Activated T-helper 1 cell treated with anti-CD3 and anti-CD28 coated beads, Interleukin-2, amount 50 U/mL, for 16 hours (primary cell): Measurements from ENCODE around the gene XIAP.
"Not testable (repeated sequence)": the region's sequence is repeated elsewhere in the genome, so short reads cannot be mapped to it uniquely, and the experiment has no call there.

Source experiments
- DNase-seq, 2 donors: peaks; one replicate each; pipeline ENCODE4 v3.0.0-alpha.2; 2020; ENCODE audit warnings: low read depth in 1 of 2, low spot score in 1 of 2

The XIAP gene

DNA sequence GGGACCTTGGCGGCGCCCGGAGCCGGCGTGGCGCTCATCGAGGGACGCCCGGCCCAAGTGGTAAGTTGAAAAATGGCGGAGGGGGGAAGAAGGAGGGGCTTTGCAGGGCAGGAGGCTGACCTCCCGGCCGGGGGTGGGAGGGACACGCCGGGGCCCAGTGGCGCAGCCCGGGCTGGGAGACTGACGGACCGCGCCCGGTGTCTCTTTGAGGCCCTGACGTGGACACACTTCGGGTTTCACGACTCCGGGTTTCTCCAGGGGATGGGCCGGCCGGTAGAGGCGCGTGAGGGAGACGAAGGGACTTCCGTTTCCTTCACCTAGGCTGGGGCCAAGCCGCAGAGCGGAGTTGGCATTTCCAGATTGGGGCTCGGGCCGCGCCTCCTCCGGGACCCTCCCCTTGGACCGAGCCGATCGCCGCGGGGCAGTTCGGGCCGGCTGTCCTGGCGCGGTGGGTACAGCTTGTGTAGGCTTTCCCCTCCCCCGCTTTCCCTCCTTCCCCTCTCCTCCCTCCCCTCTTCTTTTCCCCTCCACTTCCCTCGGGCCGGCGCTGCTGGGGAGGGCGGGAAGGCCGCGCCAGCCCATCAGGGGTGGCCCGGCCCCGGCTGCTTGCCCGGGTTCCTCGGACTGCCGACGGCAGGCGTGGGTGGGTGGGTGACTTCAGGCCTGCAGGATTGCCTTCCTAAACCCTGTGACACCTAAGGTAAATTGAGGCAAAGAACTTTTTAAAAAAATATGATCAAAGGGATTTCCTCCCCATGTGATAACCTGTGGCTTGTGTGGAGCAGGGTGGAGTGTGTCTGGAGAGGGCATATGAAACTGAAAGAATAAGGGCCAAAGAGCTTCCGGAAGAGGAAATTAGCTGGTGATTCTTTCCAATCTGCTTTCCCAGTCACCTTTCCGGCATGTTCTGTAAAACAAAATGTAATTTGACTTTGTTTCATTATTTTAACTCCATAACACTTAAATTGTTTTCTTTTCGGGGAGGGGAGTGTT lies at the start of gene XIAP:
XIAP (plus strand) TSS at position 208 of the 993 bp plus-strand sequence. CDS start 25,610 bp downstream, outside the sequence.
- peak; percentile 23 to 47 for DNase-seq

- no peak for DNase-seq
These were observed 45.5 kb upstream of the XIAP start for GRCh38 chrX:123814343-123814742.

DNA sequence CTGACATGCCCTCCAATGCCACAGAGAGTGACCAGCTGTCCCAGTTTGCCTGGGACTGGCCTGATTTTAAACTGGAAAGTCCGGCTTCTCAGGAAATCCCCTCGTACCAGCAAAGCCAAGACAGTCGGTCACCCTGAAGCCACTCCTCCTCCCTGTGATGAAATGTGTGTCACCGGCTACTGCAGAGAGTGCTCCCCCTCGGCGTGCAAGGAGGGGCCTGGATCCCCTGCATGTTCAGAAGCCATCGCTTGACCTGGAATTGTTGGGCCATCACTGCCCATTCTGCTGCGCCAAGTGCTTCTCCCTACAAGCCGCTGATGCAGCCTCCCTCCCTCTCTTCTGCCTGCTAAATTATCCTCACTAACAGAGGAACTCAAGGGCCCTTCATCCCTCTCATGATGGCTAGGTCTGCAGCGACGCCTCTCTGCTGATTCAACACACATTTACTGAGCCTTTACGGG lies 44.9 kb upstream of the XIAP start:
- DNase-seq: not testable (repeated sequence)

- DNase-seq: no peak
These were observed 42.5 kb upstream of the XIAP start for GRCh38 chrX:123817288-123817894.

- no peak for DNase-seq
These were observed 41.6 kb upstream of the XIAP start for GRCh38 chrX:123818243-123818642.

- DNase-seq: no peak
These were observed 36.9 kb upstream of the XIAP start for GRCh38 chrX:123822965-123823364.

GRCh38 chrX:123830309-123830708 lies 29.5 kb upstream of the XIAP start:
- DNase-seq: no peak

- DNase-seq: peak; percentile 6 to 37
These were observed 26.5 kb upstream of the XIAP start for GRCh38 chrX:123833387-123833786.

DNA sequence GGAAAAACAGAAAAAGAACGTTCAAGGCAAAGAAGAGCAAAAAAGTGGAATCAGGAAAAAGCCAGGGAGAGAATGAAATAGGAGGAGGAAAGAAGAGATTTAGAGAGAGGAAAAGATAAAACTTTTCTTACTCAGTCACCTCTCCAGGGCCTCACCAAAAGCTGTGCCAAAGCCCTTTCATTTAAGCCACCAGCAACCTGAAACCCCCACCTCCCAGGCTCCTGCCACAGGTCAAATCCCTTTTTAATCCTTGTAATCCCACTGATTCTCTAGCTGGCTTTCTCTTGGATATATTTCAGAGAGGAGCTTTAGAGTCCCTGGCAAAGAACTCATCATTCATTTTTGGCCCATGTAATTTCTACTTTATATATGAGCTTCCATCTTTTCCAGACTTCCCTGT lies 25.7 kb upstream of the XIAP start:
- DNase-seq: no peak

DNA sequence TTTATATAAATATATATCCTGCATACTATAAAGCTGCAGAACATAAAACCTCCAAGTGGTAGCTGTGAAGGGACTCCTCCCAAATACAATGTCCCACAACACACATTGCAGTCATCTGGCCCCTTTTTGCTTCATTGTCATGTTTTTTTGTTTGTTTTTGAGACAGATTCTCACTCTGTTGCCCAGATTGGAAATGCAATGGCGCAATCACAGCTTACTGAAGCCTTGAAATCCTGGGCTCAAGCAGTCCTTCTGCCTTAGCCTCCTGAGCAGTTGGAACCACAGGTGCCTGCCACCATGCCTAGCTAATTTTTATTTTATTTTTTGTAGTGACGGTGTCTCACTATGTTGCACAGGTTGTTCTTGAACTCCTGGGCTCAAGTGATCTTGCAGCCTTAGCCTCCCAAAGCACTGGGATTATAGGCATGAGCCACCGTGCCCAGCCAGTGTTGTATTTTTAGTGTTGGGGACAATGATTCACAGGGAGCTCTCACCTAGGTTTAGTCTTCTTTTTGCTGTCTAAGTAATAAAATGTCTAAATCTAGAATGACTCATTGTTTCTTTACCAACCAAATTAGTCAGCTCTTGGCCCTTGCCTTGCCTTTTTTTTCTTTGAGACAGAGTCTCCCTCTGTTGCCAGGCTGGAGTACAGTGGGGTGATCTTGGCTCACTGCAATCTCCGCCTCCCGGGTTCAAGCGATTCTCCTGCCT lies 24.0 kb upstream of the XIAP start:
- no peak for DNase-seq

- DNase-seq: not testable (repeated sequence)
These were observed 14.7 kb upstream of the XIAP start for GRCh38 chrX:123845129-123845528.

DNA sequence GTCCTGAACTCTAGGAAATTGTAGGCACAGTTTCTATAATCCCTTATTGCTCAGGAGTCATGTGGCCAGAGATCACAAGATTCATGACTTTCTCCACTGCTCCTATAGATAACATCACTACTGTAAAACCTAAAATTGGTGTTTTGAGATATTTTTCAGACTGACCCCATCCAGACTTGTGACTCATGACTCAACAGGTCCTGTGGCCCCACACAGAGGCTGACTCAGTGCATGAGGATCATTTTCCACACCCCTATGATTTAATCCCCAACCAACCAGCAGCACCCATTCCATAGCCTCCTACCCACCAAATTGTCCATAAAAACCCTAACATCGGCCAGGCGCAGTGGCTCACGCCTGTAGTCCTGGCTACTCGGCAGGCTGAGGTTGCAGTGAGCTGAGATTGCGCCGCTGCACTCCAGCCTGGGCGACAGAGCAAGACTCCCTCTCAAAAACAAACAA lies 13.2 kb upstream of the XIAP start:
- DNase-seq: no peak

DNA sequence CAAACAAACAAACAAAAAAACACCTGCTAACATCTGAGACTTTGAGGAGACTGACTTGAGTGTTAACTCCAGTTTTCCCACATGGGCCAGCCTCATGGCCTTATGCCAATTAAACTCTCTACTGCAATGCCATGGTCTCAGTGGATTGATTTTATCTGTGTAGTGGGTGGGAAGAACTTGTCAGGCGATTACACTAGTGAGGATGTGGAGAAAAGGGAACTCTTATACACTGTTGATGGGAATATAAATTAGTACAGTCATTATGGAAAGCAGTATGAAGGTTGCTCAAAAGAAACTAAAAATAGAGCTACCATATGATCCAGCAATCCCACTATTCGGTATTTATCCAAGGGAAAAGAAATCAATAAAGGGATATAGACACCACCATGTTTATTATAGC lies 12.8 kb upstream of the XIAP start:
- no peak for DNase-seq

DNA sequence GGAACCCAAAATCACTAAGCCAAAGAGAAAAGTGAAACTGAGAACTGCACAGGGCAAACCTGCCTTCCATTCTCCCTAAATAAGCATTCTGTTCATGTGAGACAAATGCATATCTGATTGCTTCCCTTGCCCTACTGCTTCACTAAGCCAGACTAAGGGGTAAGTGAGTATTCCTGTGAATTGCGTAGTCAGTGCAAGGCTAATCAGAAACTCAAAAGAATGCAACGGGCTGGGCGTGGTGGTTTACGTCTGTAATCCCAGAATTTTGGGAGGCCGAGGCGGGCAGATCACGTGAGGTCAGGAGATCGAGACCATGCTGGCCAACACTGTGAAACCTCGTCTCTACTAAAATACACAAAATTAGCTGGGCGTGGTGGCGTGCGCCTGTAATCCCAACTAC lies 10.8 kb upstream of the XIAP start:
- no peak for DNase-seq

DNA sequence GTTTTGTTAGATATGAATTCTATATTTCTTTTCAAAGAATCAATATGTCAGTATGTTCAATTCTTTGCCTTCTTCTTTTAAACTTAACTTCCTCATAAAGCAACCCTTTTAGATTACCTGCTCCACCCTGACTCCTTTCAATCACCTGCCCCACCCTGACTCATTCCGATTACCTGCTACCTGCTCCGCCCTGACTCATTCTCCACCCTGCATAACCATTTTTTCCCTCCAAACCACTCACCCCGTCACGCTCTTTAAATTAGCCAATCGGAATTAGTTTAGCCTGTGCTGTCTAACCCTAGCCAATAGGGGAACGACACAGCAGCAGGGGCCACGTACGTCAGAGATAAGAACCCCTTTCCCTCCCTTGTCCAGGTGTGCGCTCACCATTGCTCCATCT lies 9.9 kb upstream of the XIAP start:
- DNase-seq: not testable (repeated sequence)

- DNase-seq: no peak
These were observed 8.8 kb upstream of the XIAP start for GRCh38 chrX:123851079-123851478.

DNA sequence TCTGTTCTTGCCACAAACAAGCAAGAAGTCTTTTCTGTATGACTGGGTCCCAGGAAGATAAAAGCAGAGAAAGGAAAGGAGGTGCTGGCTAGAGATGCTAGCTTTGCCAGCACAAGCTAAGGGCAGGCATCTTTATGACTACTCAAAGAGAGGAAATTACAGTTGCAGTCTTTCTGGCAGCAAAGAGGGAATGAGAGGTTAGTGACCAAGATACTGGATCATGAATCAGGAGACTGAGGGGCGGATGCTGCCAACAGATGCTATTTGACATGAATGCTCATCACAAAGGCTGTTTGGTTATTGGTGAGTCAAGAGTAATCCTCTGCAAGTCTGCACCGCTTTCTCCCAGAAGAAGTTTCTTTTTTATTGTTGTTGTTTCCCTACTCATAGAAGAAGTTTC lies 5.5 kb upstream of the XIAP start:
- DNase-seq: no peak

- DNase-seq: no peak
These were observed 426 bp upstream of the XIAP start for GRCh38 chrX:123859409-123859845.

- DNase-seq: no peak
These were observed 1.1 kb downstream of the XIAP start for GRCh38 chrX:123860983-123861382.

DNA sequence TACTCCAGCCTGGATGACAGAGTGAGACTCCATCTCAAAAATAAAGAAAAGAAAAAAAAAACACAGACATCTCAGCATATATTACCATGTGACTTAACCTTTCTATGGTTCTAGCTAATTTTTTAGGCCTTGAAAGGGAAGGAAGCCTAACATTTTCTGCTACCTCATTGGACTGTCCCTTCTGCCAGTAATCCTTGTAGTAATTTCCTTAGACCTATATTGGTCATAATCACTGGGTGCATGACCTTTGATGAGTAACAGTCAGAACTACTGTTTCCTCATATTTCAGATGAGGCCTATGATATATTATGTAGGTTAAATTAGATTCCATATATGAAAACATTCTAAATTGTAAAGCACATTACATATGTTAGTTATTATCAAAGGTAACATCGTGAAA lies 9.6 kb downstream of the XIAP start:
- no peak for DNase-seq

DNA sequence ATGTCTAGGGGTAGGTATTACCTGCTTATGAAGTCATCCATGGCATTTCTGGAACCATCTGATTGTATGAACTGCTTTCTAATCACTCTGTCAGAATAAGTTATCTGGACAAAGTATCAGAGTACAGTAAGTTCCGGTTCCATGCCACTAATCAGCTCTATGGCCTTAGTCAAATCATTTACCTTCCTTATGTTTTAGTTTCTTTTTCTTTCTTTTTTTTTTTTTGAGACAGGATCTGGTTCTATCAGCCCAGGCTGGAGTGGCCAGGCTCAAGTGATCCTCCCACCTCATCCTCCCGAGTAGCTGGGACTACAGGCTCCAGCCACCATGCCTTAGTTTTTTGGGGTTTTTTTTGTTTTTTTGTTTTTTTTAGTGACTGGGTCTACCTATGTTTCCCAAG lies 11.5 kb downstream of the XIAP start:
- no peak for DNase-seq
